Inflammatory macrophage (primary cell): ENCODE results near the gene ANKRD6.

Source experiments
- DNase-seq, 2 donors: peaks; one replicate each; pipeline ENCODE4 v3.0.0-alpha.2; 2020 to 2022

Gene ANKRD6

DNA sequence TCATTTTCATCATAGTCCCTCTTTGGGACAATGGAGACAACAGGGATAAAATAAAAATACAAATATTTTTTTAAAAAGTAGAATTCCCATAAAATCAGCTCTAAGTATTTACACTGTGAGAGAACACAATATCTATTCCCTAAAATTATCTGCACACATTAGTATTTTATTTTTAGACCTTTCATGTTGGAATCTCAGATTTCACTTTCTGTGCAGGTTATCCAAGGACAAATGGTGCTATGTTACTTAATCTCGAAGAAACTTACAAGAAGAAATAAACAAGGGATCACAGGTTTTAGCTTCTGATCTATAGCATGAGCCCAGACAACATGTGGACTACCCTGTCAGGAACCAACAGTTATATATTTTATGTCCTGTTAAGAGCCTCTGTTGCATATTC lies 228.6 kb downstream of the ANKRD6 start:
- DNase-seq: no peak

DNA sequence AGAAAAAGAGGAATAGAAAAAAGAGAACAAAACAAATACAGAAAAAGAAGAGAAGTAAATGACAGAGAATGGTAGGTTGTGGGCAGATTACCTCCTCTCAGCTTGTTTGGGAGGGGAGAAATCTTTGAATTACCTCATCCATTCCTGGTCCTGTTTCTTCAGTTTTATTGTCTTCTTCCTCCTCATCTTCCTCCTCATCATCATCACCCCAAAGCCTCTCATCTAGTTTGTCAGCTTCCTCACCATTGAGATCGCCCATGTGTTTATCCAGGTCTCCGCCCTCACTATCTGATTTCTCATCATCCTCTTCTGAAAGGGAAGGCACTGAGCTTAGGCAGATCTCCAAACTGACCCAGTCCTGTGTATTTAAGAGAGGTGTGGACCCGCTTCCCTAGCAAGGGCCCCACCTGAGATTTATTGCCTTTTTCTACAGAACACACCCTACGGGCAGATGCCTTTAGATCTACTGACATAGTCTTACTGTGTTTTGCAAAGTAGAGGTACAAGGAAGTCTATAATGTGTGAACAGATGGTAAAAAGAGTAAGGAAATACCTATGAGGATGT lies 229.8 kb downstream of the ANKRD6 start:
- no peak for DNase-seq

- no peak for DNase-seq
Observed at GRCh38 chr6:89667872-89668556, 235.1 kb downstream of the ANKRD6 start.

DNA sequence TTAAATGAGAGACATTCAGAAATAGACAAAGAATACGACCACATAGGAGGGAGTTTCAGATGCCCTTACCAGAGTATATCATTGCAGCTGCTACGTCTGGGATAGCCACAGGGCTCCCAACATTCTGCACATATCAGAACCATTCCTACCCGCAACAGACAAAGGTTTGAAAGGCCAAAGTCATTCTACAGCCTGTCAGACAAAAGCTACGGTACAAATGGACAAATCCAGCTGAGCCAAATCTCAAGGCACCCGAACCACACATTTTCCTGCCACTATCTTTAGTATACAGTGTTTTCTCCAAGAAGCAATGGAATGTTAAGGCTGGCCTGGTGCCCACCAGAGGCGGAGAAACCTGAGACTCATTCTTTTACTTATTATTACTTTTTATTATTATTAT lies 236.1 kb downstream of the ANKRD6 start:
- no peak for DNase-seq

DNA sequence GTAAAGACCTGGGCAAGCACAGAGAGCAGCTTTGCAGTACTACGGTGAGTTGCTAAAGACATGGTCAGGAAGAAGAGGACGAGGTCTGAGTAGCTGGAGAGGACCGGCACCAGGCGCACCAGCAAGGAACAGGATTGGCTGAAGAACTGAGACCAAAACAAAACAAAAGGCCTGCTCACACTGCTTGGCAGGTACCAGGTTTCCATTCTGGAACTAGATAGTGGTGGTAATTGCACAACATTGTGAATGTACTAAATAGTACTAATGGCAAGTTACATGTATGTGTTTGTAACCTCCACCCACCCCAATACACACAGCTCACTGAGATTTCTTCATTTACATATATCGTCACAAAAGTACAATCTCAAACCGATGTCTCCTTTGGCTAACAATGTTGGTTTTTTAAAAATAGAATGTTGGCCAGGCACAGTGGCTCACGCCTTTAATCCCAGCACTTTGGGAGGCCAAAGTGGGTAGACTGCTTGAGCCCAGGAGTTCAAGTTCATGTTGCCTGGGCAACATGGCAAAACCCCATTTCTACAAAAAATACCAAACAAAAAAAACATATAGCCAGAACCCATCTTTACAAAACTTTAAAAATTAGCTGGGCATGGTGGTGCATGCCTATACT lies 238.1 kb downstream of the ANKRD6 start:
- no peak for DNase-seq

DNA sequence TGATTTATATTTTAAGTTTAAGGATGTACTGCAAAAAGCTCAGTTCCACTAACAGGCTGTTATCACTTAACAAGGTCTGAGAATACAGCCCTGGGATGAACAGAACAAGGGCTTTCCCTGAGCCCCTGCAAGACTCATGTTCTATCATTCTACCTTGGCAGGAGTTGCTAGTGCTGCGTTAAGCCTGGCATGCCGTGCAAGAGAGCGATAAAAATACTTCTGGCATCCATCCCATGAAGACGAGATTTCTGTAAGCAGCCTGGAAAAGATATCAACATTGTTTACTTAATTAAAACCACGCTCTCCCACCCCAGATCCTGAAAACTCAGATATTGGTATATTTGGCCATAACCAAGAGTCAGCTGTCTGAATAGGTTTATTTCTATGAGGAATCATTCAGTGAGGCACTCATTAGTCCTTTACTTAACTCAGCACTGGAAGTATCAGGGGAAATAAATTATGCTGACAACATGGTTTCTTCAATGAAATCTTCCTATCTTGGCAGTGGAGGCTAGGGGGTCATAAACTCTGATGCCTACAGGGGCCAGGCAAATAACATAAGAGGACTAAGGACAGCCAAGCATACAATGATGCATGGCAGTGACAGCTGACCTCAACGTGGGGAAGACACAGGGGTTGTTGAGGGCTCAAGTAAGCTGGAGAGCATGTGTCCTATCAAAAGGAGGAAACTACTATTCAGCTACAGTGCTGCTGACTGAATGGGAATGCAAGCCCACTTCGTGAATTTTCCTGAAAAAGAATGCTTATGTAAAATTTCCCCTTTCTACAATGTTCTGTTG lies 243.2 kb downstream of the ANKRD6 start:
- no peak for DNase-seq

DNA sequence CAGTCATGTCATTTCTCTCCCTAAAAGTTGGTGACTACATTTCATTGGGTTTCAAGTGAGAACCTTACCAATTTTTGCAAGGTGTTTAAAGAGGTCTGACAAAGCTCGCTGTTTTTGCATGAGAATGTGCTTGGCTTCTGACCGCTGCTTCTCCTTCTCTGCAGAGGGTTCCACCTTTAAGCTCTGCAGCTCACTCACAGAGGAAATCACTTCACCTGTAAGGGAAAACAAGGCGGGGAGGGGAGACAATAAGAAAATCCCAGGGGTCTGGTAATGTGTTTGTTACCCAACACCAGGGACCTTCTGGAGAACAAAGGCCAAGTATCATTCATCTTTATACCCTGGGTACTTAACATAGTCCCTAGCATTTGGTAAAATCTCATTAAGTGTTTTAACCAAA lies 245.6 kb downstream of the ANKRD6 start:
- DNase-seq: no peak

- no peak for DNase-seq
Observed at GRCh38 chr6:89679215-89680120, 246.5 kb downstream of the ANKRD6 start.

DNA sequence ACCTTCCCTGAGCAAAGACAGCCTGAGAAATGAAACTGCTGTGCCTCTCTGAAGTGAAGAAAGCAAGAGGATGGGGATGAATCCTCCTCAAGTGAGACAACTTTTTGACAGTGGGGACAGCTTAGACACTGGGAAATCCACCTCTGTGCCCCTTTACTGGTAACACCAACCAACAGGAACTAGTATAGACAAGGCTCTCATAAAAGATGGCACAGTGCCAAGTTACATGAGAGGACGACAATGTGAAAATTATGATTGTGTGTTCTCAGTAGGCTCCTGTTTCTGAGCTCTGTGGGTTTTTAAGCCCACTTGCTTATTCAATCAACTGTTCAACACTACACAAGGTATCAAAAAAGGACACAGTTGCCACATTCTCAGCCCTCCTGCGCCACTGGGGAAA lies 247.2 kb downstream of the ANKRD6 start:
- DNase-seq: no peak

- no peak for DNase-seq
Observed at GRCh38 chr6:89680551-89680950, 247.6 kb downstream of the ANKRD6 start.

- DNase-seq: no peak
Observed at GRCh38 chr6:89681983-89682564, 249.1 kb downstream of the ANKRD6 start.

DNA sequence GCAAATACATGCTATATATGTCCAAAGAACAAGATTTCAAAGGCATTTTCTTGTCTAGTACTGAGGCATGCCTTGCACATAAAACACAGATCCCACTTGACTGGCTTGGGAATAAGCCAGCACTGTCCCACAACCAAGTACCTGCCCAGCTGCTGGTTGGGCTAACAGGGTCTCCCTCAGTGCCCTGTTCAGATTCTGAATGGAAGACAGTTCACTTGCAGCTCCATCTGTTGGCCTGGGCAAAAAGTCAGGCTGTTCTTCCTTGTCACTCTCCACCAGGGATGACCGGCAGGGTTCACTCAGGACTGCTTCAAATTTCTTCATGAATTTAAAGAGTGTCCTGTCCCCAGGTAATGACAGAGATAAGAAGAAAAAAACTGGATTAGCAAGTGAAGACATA lies 250.0 kb downstream of the ANKRD6 start:
- no peak for DNase-seq
